GM23338 (cell line): ENCODE data around the gene IGSF5. TPM values are rescaled to one million over a fixed set of nuclear protein-coding genes. Genes with fewer than 3 reads are reported as not detected.
A peak's percentile ranks its signal among the peaks of the same experiment; 100 is the strongest.

ENCODE experiments used
- ATAC-seq: fragments of 200-7000 bp; cut with Tn5 transposase; 3 replicates; pipeline ENCODE4 v1.9.1; 2020
- DNase-seq: peaks from one replicate; pipeline ENCODE4 v3.0.0-alpha.2; 2015; ENCODE audit warnings: low spot score
- H2AFZ ChIP-seq: fragments of 200-600 bp; sonication (generic); 2 replicates; pipeline ENCODE4 v1.8.0; 2016; ENCODE audit warnings: antibody characterized with exemption, mild to moderate bottlenecking, moderate library complexity
- H3F3A ChIP-seq: fragments of 200-600 bp; sonication (generic); replicated peaks from 2 replicates; pipeline ENCODE4 v1.8.0; 2017; ENCODE audit warnings: antibody characterized with exemption, mixed run types, low read depth
- H3K27ac ChIP-seq: fragments of 200-600 bp; sonication (generic); 2 replicates; pipeline ENCODE4 v1.6.1; 2016; ENCODE audit warnings: low read depth
- H3K27me3 ChIP-seq: fragments of 200-600 bp; sonication (generic); 2 replicates; pipeline ENCODE4 v1.8.0; 2016; ENCODE audit warnings: mild to moderate bottlenecking, mixed run types, moderate library complexity; ENCODE audit not compliant: insufficient read depth
- H3K36me3 ChIP-seq: fragments of 200-600 bp; sonication (generic); 2 replicates; pipeline ENCODE4 v1.8.0; 2016; ENCODE audit warnings: mild to moderate bottlenecking; ENCODE audit not compliant: insufficient read depth
- H3K4me1 ChIP-seq: fragments of 200-600 bp; sonication (generic); 2 replicates; pipeline ENCODE4 v1.8.0; 2016; ENCODE audit warnings: mild to moderate bottlenecking, moderate library complexity; ENCODE audit not compliant: insufficient read depth
- H3K4me2 ChIP-seq: fragments of 200-600 bp; sonication (generic); 2 replicates; pipeline ENCODE4 v1.7.1; 2017; ENCODE audit warnings: mixed run types
- H3K4me3 ChIP-seq: fragments of 200-600 bp; sonication (generic); 2 replicates; pipeline ENCODE4 v1.6.1; 2016; ENCODE audit warnings: mixed run types
- H3K79me2 ChIP-seq: fragments of 200-600 bp; sonication (generic); replicated peaks from 2 replicates; pipeline ENCODE4 v1.8.0; 2017; ENCODE audit warnings: mild to moderate bottlenecking; ENCODE audit not compliant: insufficient read depth
- H3K9me2 ChIP-seq: fragments of 200-600 bp; sonication (generic); 2 replicates; pipeline ENCODE4 v1.8.0; 2017; ENCODE audit not compliant: insufficient read depth
- H4K20me1 ChIP-seq: fragments of 200-600 bp; sonication (generic); replicated peaks from 2 replicates; pipeline ENCODE4 v1.8.0; 2017; ENCODE audit warnings: mild to moderate bottlenecking; ENCODE audit not compliant: insufficient read depth
- H3K27ac Mint-ChIP-seq: 2 replicates; pipeline ENCODE4 v1.8.0; 2020; ENCODE audit warnings: inconsistent platforms, mild to moderate bottlenecking, moderate library complexity, mixed read lengths
- H3K27me3 Mint-ChIP-seq: 3 replicates; pipeline ENCODE4 v1.8.0; 2022; ENCODE audit warnings: low read depth, mild to moderate bottlenecking, moderate library complexity, mixed read lengths, inconsistent platforms; ENCODE audit not compliant: insufficient read depth, poor library complexity
- H3K36me3 Mint-ChIP-seq: 3 replicates; pipeline ENCODE4 v1.8.0; 2021; ENCODE audit warnings: low read depth, mild to moderate bottlenecking, inconsistent platforms, moderate library complexity, mixed read lengths
- H3K4me1 Mint-ChIP-seq: 3 replicates; pipeline ENCODE4 v1.8.0; 2020; ENCODE audit warnings: mild to moderate bottlenecking, inconsistent platforms, mixed read lengths
- H3K4me3 Mint-ChIP-seq: 3 replicates; pipeline ENCODE4 v1.8.0; 2021; ENCODE audit warnings: moderate library complexity, mild to moderate bottlenecking, inconsistent platforms, mixed read lengths
- H3K9me3 Mint-ChIP-seq: 3 replicates; pipeline ENCODE4 v1.8.0; 2020; ENCODE audit warnings: moderate library complexity, mild to moderate bottlenecking, inconsistent platforms, mixed read lengths
- CREB1 ChIP-seq: fragments of 250-450 bp; sonication (Bioruptor Pico); IDR thresholded peaks from 2 replicates; pipeline ENCODE4 v1.5.0; 2020; ENCODE audit warnings: low read depth, mild to moderate bottlenecking, moderate library complexity
- CTCF ChIP-seq, 2 experiments: fragments of 200-600 bp in 1 of 2; sonication (generic) in 1 of 2; conservative IDR thresholded peaks; 2 replicates each; pipeline versions ENCODE4 v1.5.1 to v1.6.1; 2016 to 2017; ENCODE audit warnings: antibody characterized with exemption in 2 of 2, low read depth in 2 of 2, mild to moderate bottlenecking in 2 of 2, moderate library complexity in 1 of 2
- NANOG ChIP-seq: IDR thresholded peaks from 2 replicates; pipeline ENCODE4 v1.6.1; 2016; ENCODE audit warnings: antibody characterized with exemption, borderline replicate concordance
- STAT1 ChIP-seq: IDR thresholded peaks from one replicate; pipeline ENCODE4 v1.6.1; 2016; ENCODE audit warnings: antibody characterized with exemption; ENCODE audit not compliant: unreplicated experiment
- ZNF331 ChIP-seq: fragments of 250-450 bp; sonication (Bioruptor Pico); IDR thresholded peaks from 2 replicates; pipeline ENCODE4 v1.5.0; 2020; ENCODE audit warnings: low read depth, mild to moderate bottlenecking, moderate library complexity
- polyA plus RNA-seq: library from polyadenylated mRNA; unstranded; fragments of >200 nt; fragmentation: Nextera tagmentation; extraction: Ambion mirVana; gene quantifications from 2 replicates; pipeline ENCODE4 v1.2.1, GENCODE V29; 2016
- total RNA-seq: library from RNA; depleted of rRNA; stranded (reverse); fragments of >200 nt; shearing (Covaris generic); gene quantifications from 2 replicates; pipeline ENCODE4 v1.2.3, GENCODE V29; 2014
- TF ChIP-seq, protein P1 (sequence below): IDR thresholded peaks from 2 replicates; pipeline ENCODE4 v1.6.1; 2016; ENCODE audit warnings: antibody characterized with exemption
- TF ChIP-seq, protein P2 (sequence below): IDR thresholded peaks from one replicate; pipeline ENCODE4 v1.6.1; 2018; ENCODE audit warnings: antibody characterized with exemption; ENCODE audit not compliant: unreplicated experiment

IGSF5 gene
- total and polyA plus RNA-seq, 2 experiments from 2014 or later: 4.4 to 10.1 TPM

- peaks cover under 1% of the 10 kb centered on the region for H3K4me1 Mint-ChIP-seq
- peaks cover 19% of the 10 kb centered on the region for H3K9me2 ChIP-seq
- H3K9me3 Mint-ChIP-seq: no peaks in the 10 kb centered on the region; the same call in none of the 3 replicates
- no peak overlapping the region for H2AFZ ChIP-seq
- TF ChIP-seq ZNF331: no peak
- TF ChIP-seq, protein P1, sequence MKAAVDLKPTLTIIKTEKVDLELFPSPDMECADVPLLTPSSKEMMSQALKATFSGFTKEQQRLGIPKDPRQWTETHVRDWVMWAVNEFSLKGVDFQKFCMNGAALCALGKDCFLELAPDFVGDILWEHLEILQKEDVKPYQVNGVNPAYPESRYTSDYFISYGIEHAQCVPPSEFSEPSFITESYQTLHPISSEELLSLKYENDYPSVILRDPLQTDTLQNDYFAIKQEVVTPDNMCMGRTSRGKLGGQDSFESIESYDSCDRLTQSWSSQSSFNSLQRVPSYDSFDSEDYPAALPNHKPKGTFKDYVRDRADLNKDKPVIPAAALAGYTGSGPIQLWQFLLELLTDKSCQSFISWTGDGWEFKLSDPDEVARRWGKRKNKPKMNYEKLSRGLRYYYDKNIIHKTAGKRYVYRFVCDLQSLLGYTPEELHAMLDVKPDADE: no peak
- no peak for TF ChIP-seq STAT1
- TF ChIP-seq CTCF (conservative IDR thresholded peaks at IDR 0.05; ENCODE audit: low read depth in 2 of 2): no peak
- TF ChIP-seq CREB1: no peak
- no peak for TF ChIP-seq NANOG
- TF ChIP-seq, protein P2, sequence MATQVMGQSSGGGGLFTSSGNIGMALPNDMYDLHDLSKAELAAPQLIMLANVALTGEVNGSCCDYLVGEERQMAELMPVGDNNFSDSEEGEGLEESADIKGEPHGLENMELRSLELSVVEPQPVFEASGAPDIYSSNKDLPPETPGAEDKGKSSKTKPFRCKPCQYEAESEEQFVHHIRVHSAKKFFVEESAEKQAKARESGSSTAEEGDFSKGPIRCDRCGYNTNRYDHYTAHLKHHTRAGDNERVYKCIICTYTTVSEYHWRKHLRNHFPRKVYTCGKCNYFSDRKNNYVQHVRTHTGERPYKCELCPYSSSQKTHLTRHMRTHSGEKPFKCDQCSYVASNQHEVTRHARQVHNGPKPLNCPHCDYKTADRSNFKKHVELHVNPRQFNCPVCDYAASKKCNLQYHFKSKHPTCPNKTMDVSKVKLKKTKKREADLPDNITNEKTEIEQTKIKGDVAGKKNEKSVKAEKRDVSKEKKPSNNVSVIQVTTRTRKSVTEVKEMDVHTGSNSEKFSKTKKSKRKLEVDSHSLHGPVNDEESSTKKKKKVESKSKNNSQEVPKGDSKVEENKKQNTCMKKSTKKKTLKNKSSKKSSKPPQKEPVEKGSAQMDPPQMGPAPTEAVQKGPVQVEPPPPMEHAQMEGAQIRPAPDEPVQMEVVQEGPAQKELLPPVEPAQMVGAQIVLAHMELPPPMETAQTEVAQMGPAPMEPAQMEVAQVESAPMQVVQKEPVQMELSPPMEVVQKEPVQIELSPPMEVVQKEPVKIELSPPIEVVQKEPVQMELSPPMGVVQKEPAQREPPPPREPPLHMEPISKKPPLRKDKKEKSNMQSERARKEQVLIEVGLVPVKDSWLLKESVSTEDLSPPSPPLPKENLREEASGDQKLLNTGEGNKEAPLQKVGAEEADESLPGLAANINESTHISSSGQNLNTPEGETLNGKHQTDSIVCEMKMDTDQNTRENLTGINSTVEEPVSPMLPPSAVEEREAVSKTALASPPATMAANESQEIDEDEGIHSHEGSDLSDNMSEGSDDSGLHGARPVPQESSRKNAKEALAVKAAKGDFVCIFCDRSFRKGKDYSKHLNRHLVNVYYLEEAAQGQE: no peak
- no peak overlapping the region for H3K4me3 Mint-ChIP-seq
- no peaks in the 10 kb centered on the region; the same call in 1 of the 2 replicates for H3K36me3 ChIP-seq
- no peak overlapping the region for H3K27ac ChIP-seq
- peaks cover under 1% of the 10 kb centered on the region for H3K4me1 ChIP-seq
- H3K27me3 ChIP-seq: no peaks in the 10 kb centered on the region
- H4K20me1 ChIP-seq: no peaks in the 10 kb centered on the region
- no peak overlapping the region for H3K4me3 ChIP-seq
- no peaks in the 10 kb centered on the region for H3K79me2 ChIP-seq
- no peak overlapping the region for H3K4me2 ChIP-seq
- peaks cover 33% of the 10 kb centered on the region for H3K36me3 Mint-ChIP-seq
- ATAC-seq (no peak), DNase-seq (no peak)
- H3K27me3 Mint-ChIP-seq: peaks cover 6% of the 10 kb centered on the region
- H3K27ac Mint-ChIP-seq: no peak overlapping the region
- H3F3A ChIP-seq: no peaks in the 10 kb centered on the region
Measured at GRCh38 chr21:39714331-39714730, 30.7 kb upstream of the IGSF5 start.

DNA sequence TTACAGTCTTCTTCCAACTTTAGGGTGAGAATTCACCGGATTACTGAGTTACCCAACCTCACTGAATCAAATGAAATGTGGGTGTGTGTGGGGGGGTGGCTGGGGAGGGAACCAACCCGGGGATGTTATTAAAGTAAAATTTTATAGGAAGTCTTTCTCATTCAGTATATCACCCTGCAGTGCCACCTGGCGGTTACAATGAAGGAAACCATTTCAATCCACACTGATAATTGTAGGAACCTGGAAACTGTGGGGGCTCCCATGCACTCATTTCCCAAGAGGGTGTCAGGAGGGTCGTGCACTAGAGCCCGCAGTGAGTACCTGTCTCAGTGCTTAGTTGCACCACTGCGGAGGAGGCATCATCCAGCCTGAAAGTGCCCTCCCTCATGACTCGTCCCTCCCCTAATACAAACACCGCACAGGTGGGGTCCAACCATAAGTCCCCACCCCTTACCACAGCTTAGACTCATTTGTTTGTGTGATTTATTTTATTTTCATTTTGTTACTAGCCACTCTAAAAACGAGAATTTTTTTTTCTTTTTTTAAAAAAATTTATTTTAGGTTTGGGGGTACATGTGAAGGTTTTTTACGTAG, 29.1 kb upstream of the IGSF5 start:
- Mint-ChIP-seq H3K36me3 (peaks cover 27% of the 10 kb centered on the region), H3K27me3 (peaks cover 6% of the 10 kb centered on the region), H3K4me1 (no peaks in the 10 kb centered on the region), H3K27ac (no peak overlapping the region), H3K9me3 (no peaks in the 10 kb centered on the region; the same call in none of the 3 replicates), H3K4me3 (no peak overlapping the region)
- no peaks in the 10 kb centered on the region; the same call in 1 of the 2 replicates for H3K36me3 ChIP-seq
- H3K27ac ChIP-seq: no peak overlapping the region
- no peaks in the 10 kb centered on the region for H3K79me2 ChIP-seq
- DNase-seq: peak; percentile 81
- no peaks in the 10 kb centered on the region; the same call in 1 of the 2 replicates for H3K4me1 ChIP-seq
- ATAC-seq: peak; percentile 82
- H3K4me3 ChIP-seq: no peak overlapping the region
- no peaks in the 10 kb centered on the region for H4K20me1 ChIP-seq
- H3K27me3 ChIP-seq: no peaks in the 10 kb centered on the region
- H3K9me2 ChIP-seq: 0 out of 2 replicates have a peak, but pooled peaks cover 3% of the 10 kb centered on the region
- no peak overlapping the region for H2AFZ ChIP-seq
- H3K4me2 ChIP-seq: no peak overlapping the region
- H3F3A ChIP-seq: no peaks in the 10 kb centered on the region
- peak; percentile 70 to 76 for TF ChIP-seq CTCF (conservative IDR thresholded peaks at IDR 0.05; ENCODE audit: low read depth in 2 of 2)
